Measurements from ENCODE around the gene CZIB. TPM values are rescaled to one million over a fixed set of nuclear protein-coding genes. Genes with fewer than 3 reads are reported as not detected.
A peak's percentile ranks its signal among the peaks of the same experiment; 100 is the strongest.
"Not testable (repeated sequence)": the region's sequence is repeated elsewhere in the genome, so short reads cannot be mapped to it uniquely, and the experiment has no call there.

The CZIB gene
- total RNA-seq, 2 donors from 2014 or later: 28.0 to 46.0 TPM

GRCh38 chr1:53187401-53187800 lies 33.0 kb downstream of the CZIB start:
- DNase-seq (ENCODE audit: low spot score): no peak
- no peak for TF ChIP-seq POLR2A (IDR thresholded peaks at IDR 0.05)
- Histone ChIP-seq H3K27me3 (replicated peaks; ENCODE audit: insufficient read depth) (no peaks in the 10 kb centered on the region), H3K9me3 (no peaks in the 10 kb centered on the region), H3K4me1 (replicated peaks) (no peaks in the 10 kb centered on the region), H3K27ac (no peak overlapping the region), H3K36me3 (no peaks in the 10 kb centered on the region), H3K4me3 (no peak overlapping the region)
- 79% methylated on average over 1 of the region's 1 CpG for WGBS
- intact Hi-C loops (cut with DNase I): no loop called here

DNA sequence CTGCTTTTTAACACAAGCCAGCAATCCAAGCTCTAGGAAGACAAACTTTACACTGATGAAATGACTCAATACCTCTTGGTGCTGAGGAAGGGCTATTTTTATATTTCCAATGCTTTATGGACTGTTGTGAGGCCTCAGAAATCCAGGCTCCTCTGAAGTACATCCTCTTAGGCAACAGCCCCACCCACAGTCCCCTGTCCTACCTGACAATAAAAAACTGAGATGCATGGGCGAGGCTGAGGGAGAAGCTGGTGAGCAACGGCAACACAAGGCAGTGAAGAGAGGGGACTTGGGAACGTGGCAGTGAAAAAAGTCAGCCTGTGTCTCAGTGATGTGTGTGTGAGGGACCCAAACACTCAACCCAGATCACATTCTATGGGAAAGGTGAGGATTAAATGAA lies 33.9 kb downstream of the CZIB start:
- intact Hi-C loops (cut with DNase I): no loop called here
- H3K4me3 ChIP-seq: no peak overlapping the region
- 57% methylated on average over 3 of the region's 3 CpGs for WGBS

DNA sequence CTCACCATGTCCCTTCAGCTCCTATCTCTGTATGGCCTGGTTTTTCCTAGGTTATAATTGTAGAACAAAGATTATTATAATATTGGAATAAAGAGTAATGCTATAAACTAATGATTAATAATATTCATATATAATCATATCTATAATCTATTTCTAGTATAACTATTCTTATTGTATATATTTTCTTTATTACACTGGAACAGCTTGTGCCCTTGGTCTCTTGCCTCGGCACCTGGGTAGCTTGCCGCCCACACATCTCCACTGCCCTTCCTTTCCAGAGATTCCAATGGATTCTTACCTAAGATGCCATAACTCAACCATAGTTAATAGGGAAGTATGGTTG lies 34.5 kb downstream of the CZIB start:
- intact Hi-C loops (cut with DNase I); DNase-seq (ENCODE audit: low spot score); H3K36me3 ChIP-seq; H3K27me3 ChIP-seq (replicated peaks; ENCODE audit: insufficient read depth); H3K4me3 ChIP-seq; H3K9me3 ChIP-seq; H3K27ac ChIP-seq; H3K4me1 ChIP-seq (replicated peaks): not testable (repeated sequence)
- 69% methylated on average over 2 of the region's 2 CpGs for WGBS
- TF ChIP-seq CTCF (IDR thresholded peaks at IDR 0.05): peak in 1 of 4 experiments; percentile 4

More for the DNA sequence above, 33.9 kb downstream of the CZIB start:
- no peak for TF ChIP-seq POLR2AphosphoS5 (IDR thresholded peaks at IDR 0.05)
- TF ChIP-seq POLR2A (IDR thresholded peaks at IDR 0.05): no peak
- TF ChIP-seq CTCF (IDR thresholded peaks at IDR 0.05): no peak
- Histone ChIP-seq H3K4me1 (replicated peaks) (no peaks in the 10 kb centered on the region), H3K9me3 (no peaks in the 10 kb centered on the region), H3K27me3 (replicated peaks; ENCODE audit: insufficient read depth) (no peaks in the 10 kb centered on the region), H3K27ac (no peak overlapping the region), H3K36me3 (no peaks in the 10 kb centered on the region)
- no peak for DNase-seq (ENCODE audit: low spot score)

- no peaks in the 10 kb centered on the region for H3K9me3 ChIP-seq
- intact Hi-C loops (cut with DNase I): loop anchor here (5.0 kb wide), 1 partner anchor 261 kb away; the partner anchor contains the start of gene ECHDC2
- 67% methylated on average over 6 of the region's 6 CpGs for WGBS
- H3K27me3 ChIP-seq (replicated peaks; ENCODE audit: insufficient read depth): no peaks in the 10 kb centered on the region
- DNase-seq (ENCODE audit: low spot score): no peak
- no peak for TF ChIP-seq CTCF (IDR thresholded peaks at IDR 0.05)
- TF ChIP-seq POLR2AphosphoS5 (IDR thresholded peaks at IDR 0.05): no peak
- TF ChIP-seq POLR2A (IDR thresholded peaks at IDR 0.05): no peak
- H3K27ac ChIP-seq: no peak overlapping the region
- H3K4me1 ChIP-seq (replicated peaks): no peaks in the 10 kb centered on the region
- no peak overlapping the region for H3K4me3 ChIP-seq
- H3K36me3 ChIP-seq: no peaks in the 10 kb centered on the region
These were observed 37.1 kb downstream of the CZIB start for GRCh38 chr1:53183095-53183990.

- Histone ChIP-seq H3K36me3 (no peaks in the 10 kb centered on the region), H3K9me3 (no peaks in the 10 kb centered on the region), H3K27me3 (replicated peaks; ENCODE audit: insufficient read depth) (no peaks in the 10 kb centered on the region), H3K4me3 (no peak overlapping the region), H3K4me1 (replicated peaks) (no peaks in the 10 kb centered on the region), H3K27ac (no peak overlapping the region)
- intact Hi-C loops (cut with DNase I): loop anchor here (5.0 kb wide), 1 partner anchor 260 kb away; the partner anchor contains the start of gene ECHDC2
- WGBS: 74% methylated on average over 3 of the region's 3 CpGs
- no peak for TF ChIP-seq POLR2AphosphoS5 (IDR thresholded peaks at IDR 0.05)
- TF ChIP-seq CTCF (IDR thresholded peaks at IDR 0.05): no peak
- TF ChIP-seq POLR2A (IDR thresholded peaks at IDR 0.05): no peak
- no peak for DNase-seq (ENCODE audit: low spot score)
These were observed 37.7 kb downstream of the CZIB start for GRCh38 chr1:53182716-53183094.
